ENCODE data around the gene RCSD1.
A peak's percentile ranks its signal among the peaks of the same experiment; 100 is the strongest.
"Not testable (repeated sequence)": the region's sequence is repeated elsewhere in the genome, so short reads cannot be mapped to it uniquely, and the experiment has no call there.

RCSD1 gene

GRCh38 chr1:167629681-167630567 is at the start of gene RCSD1:
Gene RCSD1 (plus strand): TSS chr1:167630232. CDS start chr1:167630424, 192 bp downstream.
- no peak for DNase-seq

GRCh38 chr1:167582064-167582463 is 48.0 kb upstream of the RCSD1 start:
- no peak for DNase-seq

GRCh38 chr1:167582722-167583121 is 47.3 kb upstream of the RCSD1 start:
- DNase-seq, result no peak

- no peak for DNase-seq
Measured at GRCh38 chr1:167584581-167584980, 45.5 kb upstream of the RCSD1 start.

- no peak for DNase-seq
Measured at GRCh38 chr1:167587342-167587741, 42.7 kb upstream of the RCSD1 start.

GRCh38 chr1:167587872-167588271 is 42.2 kb upstream of the RCSD1 start:
- no peak for DNase-seq

GRCh38 chr1:167588361-167588760 is 41.7 kb upstream of the RCSD1 start:
- DNase-seq, result no peak

- DNase-seq, result no peak
Measured at GRCh38 chr1:167592475-167592874, 37.6 kb upstream of the RCSD1 start.

- no peak for DNase-seq
Measured at GRCh38 chr1:167593860-167594259, 36.2 kb upstream of the RCSD1 start.

GRCh38 chr1:167594822-167595221 is 35.2 kb upstream of the RCSD1 start:
- DNase-seq, result no peak

- peak; percentile 55 for DNase-seq
Measured at GRCh38 chr1:167599957-167600581, 30.0 kb upstream of the RCSD1 start.

- DNase-seq, result no peak
Measured at GRCh38 chr1:167601442-167602383, 28.3 kb upstream of the RCSD1 start.

GRCh38 chr1:167602840-167603239 is 27.2 kb upstream of the RCSD1 start:
- DNase-seq, result no peak

GRCh38 chr1:167605576-167605975 is 24.5 kb upstream of the RCSD1 start:
- no peak for DNase-seq

GRCh38 chr1:167611983-167612382 is 18.0 kb upstream of the RCSD1 start:
- no peak for DNase-seq

GRCh38 chr1:167612587-167613385 is 17.2 kb upstream of the RCSD1 start:
- DNase-seq, result no peak

- not testable (repeated sequence) for DNase-seq
Measured at GRCh38 chr1:167613984-167614383, 16.0 kb upstream of the RCSD1 start.

GRCh38 chr1:167614851-167615250 is 15.2 kb upstream of the RCSD1 start:
- DNase-seq, result no peak

GRCh38 chr1:167616521-167616920 is 13.5 kb upstream of the RCSD1 start:
- DNase-seq, result no peak

GRCh38 chr1:167617153-167618147 is 12.6 kb upstream of the RCSD1 start:
- DNase-seq, result no peak

- DNase-seq, result no peak
Measured at GRCh38 chr1:167618366-167618765, 11.7 kb upstream of the RCSD1 start.

All from NCI-H226 (cell line).